GM12872 (cell line): Measurements from ENCODE around the gene CWC15.

Experiments
- CTCF ChIP-seq: IDR thresholded peaks from 3 replicates; pipeline ENCODE4 v1.5.1; 2011; ENCODE audit warnings: low read depth, mild to moderate bottlenecking, low read length, moderate library complexity; ENCODE audit not compliant: insufficient read depth

CWC15 gene

DNA sequence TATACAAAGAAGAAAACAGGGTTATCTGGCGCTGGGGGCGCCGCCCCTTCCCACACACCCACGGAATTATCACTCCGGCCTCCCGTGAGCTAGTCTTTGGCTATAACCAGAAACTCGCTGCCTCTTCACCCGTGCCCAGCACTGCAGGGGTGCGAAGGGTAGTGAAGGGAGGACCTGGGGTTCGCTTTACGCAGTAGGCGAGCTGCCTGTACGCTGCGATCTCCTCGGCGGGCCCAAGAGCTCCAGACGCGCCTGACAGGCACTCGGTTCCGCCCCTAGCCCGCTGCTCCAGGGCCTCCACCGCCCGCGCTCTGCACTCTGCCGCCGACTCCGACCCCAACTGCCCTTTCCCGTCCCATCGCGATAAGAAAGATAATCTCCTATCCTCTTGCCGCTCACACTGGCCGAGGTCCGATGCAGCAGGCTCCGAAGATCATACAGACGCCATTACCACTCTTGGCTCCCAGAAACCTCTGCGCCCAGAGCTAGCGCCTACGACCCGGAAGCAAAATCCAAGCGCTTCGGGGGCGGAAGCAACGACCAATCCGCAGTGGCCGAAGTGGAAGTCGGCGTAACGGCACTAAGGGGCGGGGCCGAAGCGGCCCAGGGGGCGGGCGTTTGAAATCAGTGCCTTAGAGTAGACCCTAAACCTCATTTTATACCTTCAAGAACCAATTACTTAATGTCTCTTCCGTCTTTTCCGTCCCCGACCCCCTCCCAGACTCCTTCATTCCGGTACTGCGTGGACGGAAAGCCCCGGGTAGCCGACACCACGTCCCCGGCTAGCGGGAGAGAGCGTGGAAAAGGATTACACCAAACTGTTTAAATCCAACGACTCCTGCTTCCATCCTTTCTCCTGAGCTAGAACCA lies at the start of gene CWC15, which contains the start of gene KDM4D:
CWC15 (minus strand) TSS at position 458 of the 870 bp plus-strand sequence. CDS start 1,371 bp downstream, outside the sequence.
KDM4D (plus strand) TSS at position 611 of the 870 bp plus-strand sequence. CDS start 23,664 bp downstream, outside the sequence.
- no peak for TF ChIP-seq CTCF

- no peak for TF ChIP-seq CTCF
Observed at GRCh38 chr11:95016139-95016538, 42.8 kb upstream of the CWC15 start.

GRCh38 chr11:95014184-95014821 lies 40.9 kb upstream of the CWC15 start:
- no peak for TF ChIP-seq CTCF

DNA sequence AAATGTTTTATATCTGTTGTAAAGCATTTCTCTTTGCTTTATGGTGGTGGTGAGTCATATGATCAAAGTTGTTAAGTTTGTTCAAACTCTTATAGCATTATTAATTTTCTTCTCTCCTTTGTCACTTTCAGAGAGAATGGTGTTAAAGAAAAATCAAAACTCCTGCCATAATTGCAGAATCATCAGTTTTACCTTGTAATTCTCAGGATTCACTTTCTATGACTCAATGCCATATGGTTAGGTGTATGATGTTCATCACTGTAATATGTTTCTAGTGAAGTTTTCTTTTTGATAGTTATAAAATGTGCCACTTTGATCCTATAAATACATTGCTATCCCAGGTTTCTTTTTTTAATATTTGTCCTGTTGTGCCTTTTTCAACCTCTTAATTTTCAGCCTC lies 38.0 kb upstream of the CWC15 start:
- no peak for TF ChIP-seq CTCF

DNA sequence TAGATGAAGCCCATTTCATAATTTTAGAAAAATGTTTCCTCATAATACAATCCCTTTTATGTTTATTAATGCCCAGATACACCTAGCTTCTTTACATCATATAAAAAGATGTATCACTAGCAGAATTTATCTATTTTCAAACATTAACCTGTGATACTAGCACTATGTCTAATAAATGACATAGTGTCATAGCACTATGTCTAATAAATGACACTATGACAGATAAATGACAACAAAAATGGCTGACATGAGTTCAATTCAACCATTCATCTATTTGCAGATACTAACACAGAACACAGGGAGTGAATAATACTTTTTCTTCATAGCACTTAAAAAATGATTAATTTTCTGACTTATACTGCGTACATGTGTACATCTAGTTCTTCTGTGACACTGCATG lies 32.3 kb upstream of the CWC15 start:
- no peak for TF ChIP-seq CTCF

GRCh38 chr11:95003716-95004115 lies 30.4 kb upstream of the CWC15 start:
- no peak for TF ChIP-seq CTCF

GRCh38 chr11:94998285-94998684 lies 24.9 kb upstream of the CWC15 start:
- TF ChIP-seq CTCF, result no peak
